SK-N-SH (cell line): ENCODE data around the gene PIK3R1. TPM values are rescaled to one million over a fixed set of nuclear protein-coding genes. Genes with fewer than 3 reads are reported as not detected.

ENCODE experiments used
- CTCF ChIA-PET: fragments of 300-600, 350-600 bp; formaldehyde crosslinking; extraction: SDS; loops from one replicate; lab custom pipeline; 2021; lab: Yijun Ruan, JAX
- POLR2A ChIA-PET: fragments of 350-600 bp; sonication (Branson Sonifier 250); formaldehyde crosslinking; extraction: SDS; loops from one replicate; lab custom pipeline; 2020; ENCODE audit warnings: antibody characterized with exemption, inconsistent platforms; lab: Yijun Ruan, JAX
- DNase-seq: peaks from one replicate; pipeline ENCODE4 v3.0.0; 2012
- H2AFZ ChIP-seq: fragments of 200-600 bp; sonication (generic); 2 replicates; pipeline ENCODE4 v1.8.1; 2016; ENCODE audit warnings: antibody characterized with exemption, mild to moderate bottlenecking, low read depth
- H3F3A ChIP-seq: fragments of 200-600 bp; sonication (generic); replicated peaks from 2 replicates; pipeline ENCODE3; 2016; ENCODE audit warnings: antibody characterized with exemption, mild to moderate bottlenecking; ENCODE audit not compliant: insufficient read depth
- H3K27ac ChIP-seq, 2 experiments: fragments of 200-500 bp in 1 of 2; fragments of 200-600 bp in 1 of 2; sonication (Bioruptor generic) in 1 of 2; sonication (generic), shearing (Covaris generic) in 1 of 2; 2 replicates each; pipeline versions ENCODE4 v1.5.1 to v1.6.1; 2014 to 2016; ENCODE audit warnings: low read depth in 2 of 2, inconsistent platforms in 1 of 2, low read length in 1 of 2, mild to moderate bottlenecking in 1 of 2, mixed read lengths in 1 of 2
- H3K27me3 ChIP-seq: fragments of 200-600 bp; sonication (generic), shearing (Covaris generic); 2 replicates; pipeline ENCODE4 v1.6.1; 2016; ENCODE audit warnings: mixed run types; ENCODE audit not compliant: insufficient read depth
- H3K36me3 ChIP-seq, 2 experiments: fragments of 200-500 bp in 1 of 2; fragments of 200-600 bp in 1 of 2; sonication (Bioruptor generic) in 1 of 2; sonication (generic) in 1 of 2; replicated peaks in 1 of 2; 2 replicates each; pipeline versions ENCODE3 to v1.5.1; 2014 to 2016; ENCODE audit warnings: low read length in 1 of 2, mild to moderate bottlenecking in 1 of 2; ENCODE audit not compliant: insufficient read depth in 2 of 2, control insufficient read depth in 1 of 2
- H3K4me1 ChIP-seq, 2 experiments: fragments of 200-500 bp in 1 of 2; fragments of 200-600 bp in 1 of 2; sonication (Bioruptor generic) in 1 of 2; sonication (generic), shearing (Covaris generic) in 1 of 2; 2 replicates each; pipeline versions ENCODE4 v1.5.1 to v1.6.1; 2014 to 2016; ENCODE audit warnings: low read depth in 1 of 2, low read length in 1 of 2, mixed run types in 1 of 2; ENCODE audit not compliant: insufficient read depth in 2 of 2, control insufficient read depth in 1 of 2
- H3K4me2 ChIP-seq: fragments of 200-600 bp; sonication (generic), shearing (Covaris generic); 2 replicates; pipeline ENCODE4 v1.6.1; 2017; ENCODE audit warnings: mixed run types
- H3K4me3 ChIP-seq, 2 experiments: fragments of 200-500 bp in 1 of 2; fragments of 200-600 bp in 1 of 2; sonication (Bioruptor generic) in 1 of 2; sonication (generic), shearing (Covaris generic) in 1 of 2; 2 replicates each; pipeline versions ENCODE4 v1.5.1 to v1.8.1; 2014 to 2016; ENCODE audit warnings: low read depth in 2 of 2, inconsistent platforms in 1 of 2, low read length in 1 of 2, mild to moderate bottlenecking in 1 of 2, mixed read lengths in 1 of 2, moderate library complexity in 1 of 2
- H3K79me2 ChIP-seq: fragments of 200-600 bp; sonication (generic); 2 replicates; pipeline ENCODE4 v1.8.1; 2017; ENCODE audit warnings: mild to moderate bottlenecking; ENCODE audit not compliant: insufficient read depth
- H3K9ac ChIP-seq: fragments of 200-600 bp; sonication (generic); 2 replicates; pipeline ENCODE4 v1.6.1; 2017; ENCODE audit warnings: mixed run types
- H3K9me2 ChIP-seq: fragments of 200-600 bp; sonication (generic); 2 replicates; pipeline ENCODE4 v1.6.1; 2017; ENCODE audit warnings: mixed run types
- H3K9me3 ChIP-seq: fragments of 200-600 bp; sonication (generic); 2 replicates; pipeline ENCODE4 v1.6.1; 2017; ENCODE audit warnings: mixed run types, mild to moderate bottlenecking, moderate library complexity
- H4K20me1 ChIP-seq: fragments of 200-600 bp; sonication (generic); 2 replicates; pipeline ENCODE4 v1.6.1; 2017; ENCODE audit warnings: mild to moderate bottlenecking, mixed run types; ENCODE audit not compliant: insufficient read depth
- GABPA ChIP-seq: IDR thresholded peaks from 2 replicates; pipeline ENCODE4 v1.4.0; 2012; ENCODE audit warnings: low read depth, mild to moderate bottlenecking
- GATA2 ChIP-seq: sonication (generic); formaldehyde crosslinking; IDR thresholded peaks from 2 replicates; pipeline ENCODE4 v1.5.0; 2020; ENCODE audit warnings: mild to moderate bottlenecking, missing genetic modification reagents
- IRF3 ChIP-seq: fragments of 150-350 bp; IDR thresholded peaks from 2 replicates; pipeline ENCODE4 v1.6.1; 2016; ENCODE audit warnings: mild to moderate bottlenecking, low read depth, low read length
- JUND ChIP-seq: IDR thresholded peaks from 2 replicates; pipeline ENCODE4 v1.4.0; 2012
- MAX ChIP-seq: IDR thresholded peaks from 2 replicates; pipeline ENCODE4 v1.4.0; 2012; ENCODE audit warnings: low read depth
- MXI1 ChIP-seq: IDR thresholded peaks from 2 replicates; pipeline ENCODE4 v1.6.1; 2012; ENCODE audit warnings: mild to moderate bottlenecking, low read depth, low read length, improper control_type of control experiment
- NFIC ChIP-seq: IDR thresholded peaks from 2 replicates; pipeline ENCODE4 v1.4.0; 2012; ENCODE audit warnings: borderline replicate concordance
- REST ChIP-seq: IDR thresholded peaks from 2 replicates; pipeline ENCODE4 v1.6.1; 2012; ENCODE audit warnings: mild to moderate bottlenecking, low read depth, low read length, moderate library complexity
- TAF1 ChIP-seq: IDR thresholded peaks from 2 replicates; pipeline ENCODE4 v1.6.1; 2012; ENCODE audit warnings: low read depth, mild to moderate bottlenecking, low read length, moderate library complexity, borderline replicate concordance
- TCF12 ChIP-seq: IDR thresholded peaks from 2 replicates; pipeline ENCODE4 v1.4.0; 2012
- USF1 ChIP-seq: IDR thresholded peaks from 2 replicates; pipeline ENCODE4 v1.4.0; 2012; ENCODE audit warnings: low read depth, borderline replicate concordance
- USF2 ChIP-seq: fragments of 150-350 bp; IDR thresholded peaks from 2 replicates; pipeline ENCODE4 v1.6.1; 2017; ENCODE audit warnings: antibody characterized with exemption, low read length, low read depth, borderline replicate concordance
- WGBS: methylation state at CpG from one replicate; pipeline ENCODE4 v1.1.6; 2017; ENCODE audit warnings: low lambda C conversion rate; 5-methylcytosine and 5-hydroxymethylcytosine counted together
- polyA plus RNA-seq, 3 experiments: library from polyadenylated mRNA; depleted of rRNA; stranded (reverse); fragments of >200 nt; gene quantifications; 2 replicates each; pipeline ENCODE4 v1.2.3, GENCODE V29; 2012

The PIK3R1 gene
- polyA plus RNA-seq, 1 of the 3 experiments (the other 2 are of a cell fraction) = 2.0 TPM

GRCh38 chr5:68347536-68347935 lies 132.0 kb downstream of the PIK3R1 start:
- TF ChIP-seq IRF3 (no peak), TCF12 (no peak), GABPA (no peak), REST (no peak), JUND (no peak), MXI1 (no peak), USF2 (no peak), MAX (no peak), TAF1 (no peak), USF1 (no peak), NFIC (no peak), GATA2 (no peak)
- H3K9ac ChIP-seq = no peak overlapping the region
- CTCF ChIA-PET = no interaction called here
- no peaks in the 10 kb centered on the region for H3K27me3 ChIP-seq
- 29% methylated on average over 2 of the region's 2 CpGs for WGBS
- H3F3A ChIP-seq = no peaks in the 10 kb centered on the region
- no peaks in the 10 kb centered on the region for H3K79me2 ChIP-seq
- no peaks in the 10 kb centered on the region for H4K20me1 ChIP-seq
- DNase-seq = no peak
- H3K27ac ChIP-seq = no peak overlapping the region
- POLR2A ChIA-PET = no interaction called here
- H3K9me3 ChIP-seq = no peaks in the 10 kb centered on the region
- H3K9me2 ChIP-seq = no peaks in the 10 kb centered on the region
- H3K4me2 ChIP-seq = no peak overlapping the region
- H2AFZ ChIP-seq = no peak overlapping the region
- H3K4me3 ChIP-seq = no peak overlapping the region
- H3K4me1 ChIP-seq = no peaks in the 10 kb centered on the region; a peak in 1 of 4 replicates
- no peaks in the 10 kb centered on the region for H3K36me3 ChIP-seq
